Astrocyte of the cerebellum (primary cell): ENCODE results near the gene FNDC4.
"Not testable (repeated sequence)": the region's sequence is repeated elsewhere in the genome, so short reads cannot be mapped to it uniquely, and the experiment has no call there.

Experiments
- DNase-seq: peaks from one replicate; pipeline ENCODE4 v3.0.0-alpha.2; 2011; ENCODE audit warnings: low read depth
- H3K4me3 ChIP-seq: 2 replicates; pipeline ENCODE4 v1.5.1; 2011; ENCODE audit warnings: mild to moderate bottlenecking, low read depth, low read length, moderate library complexity
- in situ Hi-C: cut with HindIII; loops from 2 replicates; pipeline ENCODE4 v1.10.0; 2017; ENCODE audit warnings: low sequenced_read_pairs
- TF ChIP-seq, protein P1 (sequence below): IDR thresholded peaks from 2 replicates; pipeline ENCODE4 v1.5.1; 2012; ENCODE audit warnings: low read length, low read depth, moderate library complexity, mild to moderate bottlenecking; ENCODE audit errors: missing control alignments

FNDC4 gene, protein sequence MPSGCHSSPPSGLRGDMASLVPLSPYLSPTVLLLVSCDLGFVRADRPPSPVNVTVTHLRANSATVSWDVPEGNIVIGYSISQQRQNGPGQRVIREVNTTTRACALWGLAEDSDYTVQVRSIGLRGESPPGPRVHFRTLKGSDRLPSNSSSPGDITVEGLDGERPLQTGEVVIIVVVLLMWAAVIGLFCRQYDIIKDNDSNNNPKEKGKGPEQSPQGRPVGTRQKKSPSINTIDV

GRCh38 chr2:27494944-27495554, at the start of gene FNDC4:
FNDC4 (minus strand) TSS chr2:27495200; CDS start chr2:27494679, 521 bp downstream.
- peak within 1 kb of the TSS; percentile 73 for H3K4me3 ChIP-seq
- TF ChIP-seq, protein P1, sequence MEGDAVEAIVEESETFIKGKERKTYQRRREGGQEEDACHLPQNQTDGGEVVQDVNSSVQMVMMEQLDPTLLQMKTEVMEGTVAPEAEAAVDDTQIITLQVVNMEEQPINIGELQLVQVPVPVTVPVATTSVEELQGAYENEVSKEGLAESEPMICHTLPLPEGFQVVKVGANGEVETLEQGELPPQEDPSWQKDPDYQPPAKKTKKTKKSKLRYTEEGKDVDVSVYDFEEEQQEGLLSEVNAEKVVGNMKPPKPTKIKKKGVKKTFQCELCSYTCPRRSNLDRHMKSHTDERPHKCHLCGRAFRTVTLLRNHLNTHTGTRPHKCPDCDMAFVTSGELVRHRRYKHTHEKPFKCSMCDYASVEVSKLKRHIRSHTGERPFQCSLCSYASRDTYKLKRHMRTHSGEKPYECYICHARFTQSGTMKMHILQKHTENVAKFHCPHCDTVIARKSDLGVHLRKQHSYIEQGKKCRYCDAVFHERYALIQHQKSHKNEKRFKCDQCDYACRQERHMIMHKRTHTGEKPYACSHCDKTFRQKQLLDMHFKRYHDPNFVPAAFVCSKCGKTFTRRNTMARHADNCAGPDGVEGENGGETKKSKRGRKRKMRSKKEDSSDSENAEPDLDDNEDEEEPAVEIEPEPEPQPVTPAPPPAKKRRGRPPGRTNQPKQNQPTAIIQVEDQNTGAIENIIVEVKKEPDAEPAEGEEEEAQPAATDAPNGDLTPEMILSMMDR, result no peak
- in situ Hi-C loops, result no loop called here
- no peak for DNase-seq

DNA sequence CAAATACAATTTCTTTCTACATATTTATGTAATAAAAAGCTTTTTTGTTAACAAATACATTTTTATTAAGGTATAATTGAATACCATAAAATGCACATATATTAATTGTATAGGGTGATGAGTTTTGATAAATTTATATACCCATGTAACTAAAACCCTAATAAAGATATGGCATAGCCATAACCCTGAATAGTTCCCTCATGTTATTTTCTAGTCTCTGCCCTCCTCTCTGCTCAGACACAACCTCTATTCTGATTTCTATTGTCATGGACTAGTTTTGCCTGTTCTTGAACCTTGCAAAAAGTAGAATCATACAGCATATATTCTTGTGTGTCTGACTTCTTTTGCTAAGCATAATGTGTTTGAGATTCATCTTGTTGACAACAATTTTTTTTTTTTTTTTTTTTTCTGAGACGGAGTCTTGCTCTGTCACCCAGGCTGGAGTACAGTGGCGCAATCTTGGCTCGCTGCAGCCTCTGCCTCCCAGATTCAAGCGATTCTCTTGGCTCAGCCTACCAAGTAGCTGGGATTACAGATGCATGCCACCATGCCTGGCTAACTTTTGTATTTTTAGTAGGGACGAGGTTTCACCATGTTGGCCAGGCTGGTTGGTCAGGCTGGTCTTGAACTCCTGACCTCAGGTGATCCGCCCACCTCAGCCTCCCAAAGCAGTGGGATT, 49.3 kb upstream of the FNDC4 start:
- TF ChIP-seq, protein P1, result no peak
- no peak overlapping the region for H3K4me3 ChIP-seq
- DNase-seq, result no peak
- in situ Hi-C loops, result no loop called here

GRCh38 chr2:27539649-27540048, 44.6 kb upstream of the FNDC4 start:
- DNase-seq, H3K4me3 ChIP-seq: not testable (repeated sequence)
- in situ Hi-C loops, result loop anchor here (5.0 kb wide), 1 partner anchor 37 kb away; no protein-coding TSS in a partner anchor

GRCh38 chr2:27538839-27539450, 43.9 kb upstream of the FNDC4 start:
- in situ Hi-C loops, result loop anchor here (5.0 kb wide), 1 partner anchor 37 kb away; no protein-coding TSS in a partner anchor
- DNase-seq, H3K4me3 ChIP-seq: not testable (repeated sequence)

GRCh38 chr2:27537287-27537686, 42.3 kb upstream of the FNDC4 start:
- in situ Hi-C loops, result loop anchor here (5.0 kb wide), 1 partner anchor 35 kb away; no protein-coding TSS in a partner anchor
- TF ChIP-seq, protein P1, result no peak
- H3K4me3 ChIP-seq, result no peak overlapping the region
- no peak for DNase-seq

GRCh38 chr2:27531983-27532382, 37.0 kb upstream of the FNDC4 start:
- TF ChIP-seq, protein P1, result no peak
- DNase-seq, result no peak
- no peak overlapping the region for H3K4me3 ChIP-seq
- in situ Hi-C loops, result no loop called here

GRCh38 chr2:27527182-27527581, 32.2 kb upstream of the FNDC4 start:
- H3K4me3 ChIP-seq, result no peak overlapping the region
- TF ChIP-seq, protein P1, result no peak
- in situ Hi-C loops, result no loop called here
- DNase-seq, result no peak
